ENCODE data around the gene INPP5A.

Gene INPP5A

GRCh38 chr10:132613566-132614348 lies 76.2 kb downstream of the INPP5A start:
- H3K27ac ChIP-seq (replicated peaks), result no peak overlapping the region
- H3K27me3 ChIP-seq (ENCODE audit: insufficient read depth, poor library complexity, severe bottlenecking), result no peaks in the 10 kb centered on the region
- no peak overlapping the region for H3K4me3 ChIP-seq (replicated peaks; ENCODE audit: insufficient read depth, low read length)
- no peak for DNase-seq (ENCODE audit: low read depth in 1 of 2, low spot score in 1 of 2)
- TF ChIP-seq GABPA (IDR thresholded peaks at IDR 0.05; ENCODE audit: low read depth), result no peak
- no peak for TF ChIP-seq REST (IDR thresholded peaks at IDR 0.05; ENCODE audit: insufficient replicate concordance, low read depth)
- no peak for TF ChIP-seq POLR2AphosphoS5 (IDR thresholded peaks at IDR 0.05; ENCODE audit: low read depth)
- no peak for TF ChIP-seq CTCF (IDR thresholded peaks at IDR 0.05; ENCODE audit: insufficient read depth, low read length)
- TF ChIP-seq SPI1 (IDR thresholded peaks at IDR 0.05; ENCODE audit: borderline replicate concordance, low read depth), result no peak

GRCh38 chr10:132614431-132615340 lies 77.1 kb downstream of the INPP5A start:
- no peak for DNase-seq (ENCODE audit: low read depth in 1 of 2, low spot score in 1 of 2)
- Histone ChIP-seq H3K4me3 (replicated peaks; ENCODE audit: insufficient read depth, low read length) (no peak overlapping the region), H3K27me3 (ENCODE audit: insufficient read depth, poor library complexity, severe bottlenecking) (no peaks in the 10 kb centered on the region), H3K27ac (replicated peaks) (no peak overlapping the region)
- TF ChIP-seq POLR2AphosphoS5 (IDR thresholded peaks at IDR 0.05; ENCODE audit: low read depth) (no peak), GABPA (IDR thresholded peaks at IDR 0.05; ENCODE audit: low read depth) (no peak), REST (IDR thresholded peaks at IDR 0.05; ENCODE audit: insufficient replicate concordance, low read depth) (no peak), CTCF (IDR thresholded peaks at IDR 0.05; ENCODE audit: insufficient read depth, low read length) (no peak), SPI1 (IDR thresholded peaks at IDR 0.05; ENCODE audit: borderline replicate concordance, low read depth) (no peak)

- no peak for DNase-seq (ENCODE audit: low read depth in 1 of 2, low spot score in 1 of 2)
- no peaks in the 10 kb centered on the region for H3K27me3 ChIP-seq (ENCODE audit: insufficient read depth, poor library complexity, severe bottlenecking)
- H3K4me3 ChIP-seq (replicated peaks; ENCODE audit: insufficient read depth, low read length), result no peak overlapping the region
- TF ChIP-seq GABPA (IDR thresholded peaks at IDR 0.05; ENCODE audit: low read depth) (no peak), POLR2AphosphoS5 (IDR thresholded peaks at IDR 0.05; ENCODE audit: low read depth) (no peak), SPI1 (IDR thresholded peaks at IDR 0.05; ENCODE audit: borderline replicate concordance, low read depth) (no peak), CTCF (IDR thresholded peaks at IDR 0.05; ENCODE audit: insufficient read depth, low read length) (no peak), REST (IDR thresholded peaks at IDR 0.05; ENCODE audit: insufficient replicate concordance, low read depth) (no peak)
- no peak overlapping the region for H3K27ac ChIP-seq (replicated peaks)
Measured at GRCh38 chr10:132615341-132616169, 78.0 kb downstream of the INPP5A start.
